ENCODE results near the gene JAG1.

DNA sequence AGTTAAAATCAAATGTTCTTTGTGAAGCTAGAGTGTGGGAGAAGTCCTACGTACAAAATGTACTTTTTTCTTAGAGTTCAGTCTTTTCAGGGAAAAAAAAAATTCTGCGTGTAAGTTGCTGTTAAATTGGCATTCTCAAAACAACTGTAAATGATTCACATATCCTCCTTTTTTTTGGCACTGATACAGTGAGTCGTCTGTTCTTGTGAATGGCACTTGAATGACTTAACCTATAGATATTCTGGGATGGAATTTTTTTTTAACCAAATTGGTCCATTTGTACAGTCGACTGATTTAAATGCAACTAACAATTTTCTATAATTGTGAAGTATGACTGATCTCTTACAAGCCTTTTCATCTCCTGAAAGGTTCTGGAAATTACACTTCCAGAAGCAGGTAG is 5.5 kb upstream of the JAG1 start:
- TF ChIP-seq POLR2A (IDR thresholded peaks at IDR 0.05; ENCODE audit: low read depth): no peak
- TF ChIP-seq, protein P1, sequence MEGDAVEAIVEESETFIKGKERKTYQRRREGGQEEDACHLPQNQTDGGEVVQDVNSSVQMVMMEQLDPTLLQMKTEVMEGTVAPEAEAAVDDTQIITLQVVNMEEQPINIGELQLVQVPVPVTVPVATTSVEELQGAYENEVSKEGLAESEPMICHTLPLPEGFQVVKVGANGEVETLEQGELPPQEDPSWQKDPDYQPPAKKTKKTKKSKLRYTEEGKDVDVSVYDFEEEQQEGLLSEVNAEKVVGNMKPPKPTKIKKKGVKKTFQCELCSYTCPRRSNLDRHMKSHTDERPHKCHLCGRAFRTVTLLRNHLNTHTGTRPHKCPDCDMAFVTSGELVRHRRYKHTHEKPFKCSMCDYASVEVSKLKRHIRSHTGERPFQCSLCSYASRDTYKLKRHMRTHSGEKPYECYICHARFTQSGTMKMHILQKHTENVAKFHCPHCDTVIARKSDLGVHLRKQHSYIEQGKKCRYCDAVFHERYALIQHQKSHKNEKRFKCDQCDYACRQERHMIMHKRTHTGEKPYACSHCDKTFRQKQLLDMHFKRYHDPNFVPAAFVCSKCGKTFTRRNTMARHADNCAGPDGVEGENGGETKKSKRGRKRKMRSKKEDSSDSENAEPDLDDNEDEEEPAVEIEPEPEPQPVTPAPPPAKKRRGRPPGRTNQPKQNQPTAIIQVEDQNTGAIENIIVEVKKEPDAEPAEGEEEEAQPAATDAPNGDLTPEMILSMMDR (IDR thresholded peaks at IDR 0.05): no peak
- TF ChIP-seq EP300 (IDR thresholded peaks at IDR 0.05): no peak

Measured in esophagus muscularis mucosa (tissue), 4 donors.